Adrenal gland (tissue), 12 donors: Measurements from ENCODE around the gene DEFB121. TPM values are rescaled to one million over a fixed set of nuclear protein-coding genes. Genes with fewer than 3 reads are reported as not detected.

Source experiments
- DNase-seq, 7 donors: peaks; one replicate each; pipeline ENCODE4 v3.0.0-alpha.2; 2019 to 2020
- H3K27ac ChIP-seq, 5 donors: fragments of 200-600 bp; sonication (generic) in 4 of 5; 1 replicate in 3 of 5; 2 replicates in 2 of 5; pipeline versions ENCODE4 v1.5.1 to v1.8.0; 2016 to 2020; ENCODE audit warnings: mild to moderate bottlenecking in 1 of 5
- H3K27me3 ChIP-seq: fragments of 200-600 bp; 2 replicates; pipeline ENCODE4 v1.8.0; 2021
- H3K36me3 ChIP-seq, 2 donors: fragments of 200-600 bp; replicated peaks in 1 of 2; 1 replicate in 1 of 2; 2 replicates in 1 of 2; pipeline versions ENCODE4 v1.5.1 to v1.8.0; 2018 to 2022
- H3K4me1 ChIP-seq, 2 donors: fragments of 200-600 bp; replicated peaks in 1 of 2; 1 replicate in 1 of 2; 2 replicates in 1 of 2; pipeline versions ENCODE4 v1.5.1 to v1.8.0; 2018 to 2021
- H3K4me3 ChIP-seq, 4 donors: fragments of 200-600 bp; sonication (generic) in 3 of 4; one replicate each; pipeline ENCODE4 v1.5.1; 2016 to 2018
- H3K9me3 ChIP-seq, 3 donors: fragments of 200-600 bp; sonication (generic) in 1 of 3; replicated peaks in 1 of 3; 1 replicate in 2 of 3; 2 replicates in 1 of 3; pipeline versions ENCODE4 v1.5.1 to v1.8.0; 2016 to 2021
- POLR2A ChIP-seq, 2 donors: fragments of 450-650 bp; IDR thresholded peaks; one replicate each; pipeline ENCODE4 v1.6.1; 2017; ENCODE audit warnings: antibody characterized with exemption in 2 of 2, mild to moderate bottlenecking in 2 of 2, moderate library complexity in 1 of 2
- WGBS, 4 donors: extraction: QIAGEN DNeasy Blood & Tissue Kit in 2 of 4; methylation state at CpG; one replicate each; pipeline versions ENCODE4 v1.1.5 to v1.1.7; 2013 to 2017; 5-methylcytosine and 5-hydroxymethylcytosine counted together
- intact Hi-C, 2 donors: fragments of 100-400 bp; cut with DNase I; formaldehyde crosslinking; loops; one replicate each; pipeline versions ENCODE4 v1.14.1 to v1.15.0; 2022 to 2023
- polyA plus RNA-seq, 3 donors: library from polyadenylated mRNA; stranded (reverse); fragments of 200-250 nt in 2 of 3; fragments of 350-450 nt in 1 of 3; fragmentation: Illumina TruSeq in 1 of 3; extraction: RNeasy Lipid Tissue Mini Kit (QIAGEN cat#74804) in 1 of 3; gene quantifications; one replicate each; pipeline ENCODE4 v1.2.3, GENCODE V29; 2013 to 2014
- small RNA-seq, 2 donors: library from RNA; depleted of rRNA; stranded (forward); fragments of <200 nt; gene quantifications; one replicate each; pipeline ENCODE3, GENCODE V24; 2016
- total RNA-seq, 9 donors: library from RNA; depleted of rRNA in 4 of 9; stranded (reverse); fragments of >200 nt in 4 of 9; fragments of 120-200 nt in 1 of 9; fragmentation: NEBNext Ultra II Directional in 1 of 9; extraction: Animal tissue kit (Norgen Biotek cat#: 25700) in 1 of 9; gene quantifications; one replicate each; pipeline versions ENCODE4 v1.1.0 to v1.2.4, GENCODE V29; 2013 to 2023
- TF ChIP-seq, protein P1 (sequence below), 6 experiments: fragments of 450-650 bp in 4 of 6; fragments of 200-600 bp in 2 of 6; sonication (generic) in 1 of 6; IDR thresholded peaks; 1 replicate in 5 of 6; 2 replicates in 1 of 6; pipeline versions ENCODE4 v1.5.1 to v1.8.0; 2016 to 2021; ENCODE audit warnings: antibody characterized with exemption in 6 of 6, mild to moderate bottlenecking in 2 of 6, moderate library complexity in 1 of 6
- donor health status: healthy with polysubstance abuse.
- donor health status: Bipolar disorder and iron deficiency.
- donor health status: DM: yes; HTN: yes; CAD: no.
- donor health status: DM: no; HTN: no; CAD: no.
- donor health status: DM: no; HTN: no; CAD: no.
- donor health status: DM: yes; HTN: yes; CAD: no.

The DEFB121 gene
- total and polyA plus RNA-seq, 12 donors: not detected

DNA sequence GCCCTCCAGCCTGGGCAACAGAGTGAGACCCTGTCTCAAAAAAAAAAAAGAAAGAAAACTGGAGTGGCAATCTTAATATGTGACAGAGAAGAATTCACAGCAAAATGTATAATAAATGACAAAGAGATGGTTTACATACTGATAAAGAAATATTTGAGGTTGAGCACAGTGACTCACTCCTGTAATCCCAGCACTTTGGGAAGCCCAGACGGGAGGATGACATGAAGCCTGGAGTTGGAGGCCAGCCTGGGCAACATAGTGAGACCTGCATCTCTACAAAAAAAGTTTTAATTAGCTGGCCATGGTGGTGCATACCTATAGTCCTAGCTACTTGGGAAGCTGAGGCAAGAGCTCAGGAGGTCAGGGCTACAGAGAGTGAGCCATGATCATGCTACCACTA, 50.0 kb downstream of the DEFB121 start:
- TF ChIP-seq POLR2A (IDR thresholded peaks at IDR 0.05): no peak
- TF ChIP-seq, protein P1, sequence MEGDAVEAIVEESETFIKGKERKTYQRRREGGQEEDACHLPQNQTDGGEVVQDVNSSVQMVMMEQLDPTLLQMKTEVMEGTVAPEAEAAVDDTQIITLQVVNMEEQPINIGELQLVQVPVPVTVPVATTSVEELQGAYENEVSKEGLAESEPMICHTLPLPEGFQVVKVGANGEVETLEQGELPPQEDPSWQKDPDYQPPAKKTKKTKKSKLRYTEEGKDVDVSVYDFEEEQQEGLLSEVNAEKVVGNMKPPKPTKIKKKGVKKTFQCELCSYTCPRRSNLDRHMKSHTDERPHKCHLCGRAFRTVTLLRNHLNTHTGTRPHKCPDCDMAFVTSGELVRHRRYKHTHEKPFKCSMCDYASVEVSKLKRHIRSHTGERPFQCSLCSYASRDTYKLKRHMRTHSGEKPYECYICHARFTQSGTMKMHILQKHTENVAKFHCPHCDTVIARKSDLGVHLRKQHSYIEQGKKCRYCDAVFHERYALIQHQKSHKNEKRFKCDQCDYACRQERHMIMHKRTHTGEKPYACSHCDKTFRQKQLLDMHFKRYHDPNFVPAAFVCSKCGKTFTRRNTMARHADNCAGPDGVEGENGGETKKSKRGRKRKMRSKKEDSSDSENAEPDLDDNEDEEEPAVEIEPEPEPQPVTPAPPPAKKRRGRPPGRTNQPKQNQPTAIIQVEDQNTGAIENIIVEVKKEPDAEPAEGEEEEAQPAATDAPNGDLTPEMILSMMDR (IDR thresholded peaks at IDR 0.05): no peak
- Histone ChIP-seq H3K9me3 (no peaks in the 10 kb centered on the region), H3K36me3 (no peaks in the 10 kb centered on the region), H3K4me3 (no peak overlapping the region), H3K4me1 (no peaks in the 10 kb centered on the region), H3K27me3 (no peaks in the 10 kb centered on the region), H3K27ac (no peak overlapping the region)
- WGBS, 4 donors: 28 to 47% (median 41%) methylated on average over 1 of the region's 1 CpG
- intact Hi-C loops: no loop called here
- no peak for DNase-seq

Small RNA genes lying within 50 kb of the gene (small RNA-seq; reads per million reads assigned to genes)
- gene DEFB117: 0 reads per million in 2 donors
- gene RF00561: 0 reads per million in 2 donors
- 0 reads per million in 2 donors for gene RNA5SP480

Other genes with a start within 250 kb of the DEFB121 start
- gene DEFB115, start 148.6 kb downstream of the DEFB121 start, total RNA-seq: not detected
- gene DEFB115, start 148.6 kb downstream of the DEFB121 start, polyA plus RNA-seq: not detected
- not detected for gene DEFB116, start 97.6 kb downstream of the DEFB121 start, total RNA-seq
- not detected for gene DEFB116, start 97.6 kb downstream of the DEFB121 start, polyA plus RNA-seq
- gene DEFB118, start 37.6 kb downstream of the DEFB121 start, total RNA-seq: not detected
- gene DEFB118, start 37.6 kb downstream of the DEFB121 start, polyA plus RNA-seq: not detected
- not detected for gene DEFB119, start 15.6 kb downstream of the DEFB121 start, total RNA-seq
- gene DEFB119, start 15.6 kb downstream of the DEFB121 start, polyA plus RNA-seq: not detected
- gene DEFB123, start 34.4 kb upstream of the DEFB121 start, total RNA-seq: not detected
- gene DEFB123, start 34.4 kb upstream of the DEFB121 start, polyA plus RNA-seq: not detected
- not detected for gene DEFB124, start 68.9 kb upstream of the DEFB121 start, total RNA-seq
- under 1 TPM in 1 of 3 donors, not detected in 2; 0.20 TPM for gene DEFB124, start 68.9 kb upstream of the DEFB121 start, polyA plus RNA-seq
- gene REM1, start 69.1 kb upstream of the DEFB121 start, total RNA-seq: 10 to 100 TPM in 1 of 9 donors, 1 to 10 TPM in 6, under 1 TPM in 2; 0.26 to 19.3 (median 2.4) TPM
- 1 to 10 TPM in 2 of 3 donors, under 1 TPM in 1; 0.48 to 6.8 (median 3.4) TPM for gene REM1, start 69.1 kb upstream of the DEFB121 start, polyA plus RNA-seq
- gene HM13, start 108.2 kb upstream of the DEFB121 start, total RNA-seq: 100 to 1,000 TPM in 6 of 9 donors, 10 to 100 TPM in 3; 48.5 to 356 (median 152) TPM
- gene HM13, start 108.2 kb upstream of the DEFB121 start, polyA plus RNA-seq: 100 to 1,000 TPM; 177 to 241 (median 236) TPM
- 100 to 1,000 TPM in 7 of 9 donors, 10 to 100 TPM in 2; 40.9 to 468 (median 110) TPM for gene ID1, start 199.1 kb upstream of the DEFB121 start, total RNA-seq
- gene ID1, start 199.1 kb upstream of the DEFB121 start, polyA plus RNA-seq: 100 to 1,000 TPM in 2 of 3 donors, 10 to 100 TPM in 1; 19.8 to 357 (median 192) TPM
- gene COX4I2, start 231.7 kb upstream of the DEFB121 start, total RNA-seq: 1 to 10 TPM in 1 of 9 donors, not detected in 8; 1.6 TPM
- 10 to 100 TPM in 1 of 3 donors, 1 to 10 TPM in 1, under 1 TPM in 1; 0.26 to 12.9 (median 2.8) TPM for gene COX4I2, start 231.7 kb upstream of the DEFB121 start, polyA plus RNA-seq